ENCODE data around the gene FGA. TPM values are rescaled to one million over a fixed set of nuclear protein-coding genes. Genes with fewer than 3 reads are reported as not detected.

FGA gene
- total RNA-seq, 2 experiments from 2014 or later, result not detected

DNA sequence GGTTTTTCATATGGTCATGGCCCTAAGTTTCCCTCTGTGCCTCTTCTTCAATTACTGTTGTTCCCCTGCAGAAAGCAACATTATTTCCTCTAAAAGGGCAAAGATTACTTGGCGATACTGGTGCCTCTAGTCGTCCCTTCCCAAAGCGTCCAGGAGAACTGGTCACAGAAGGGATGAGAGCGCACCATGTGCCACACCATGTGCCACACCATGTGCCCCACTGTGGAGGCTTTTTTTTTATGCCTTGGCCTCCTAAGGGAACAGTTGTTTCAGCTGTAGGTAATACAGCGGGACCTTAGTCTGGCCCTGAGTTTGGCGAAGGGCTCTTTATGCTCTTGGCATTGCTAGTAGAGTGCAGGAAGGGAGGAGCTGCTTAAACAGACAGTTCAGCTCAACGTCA, 33.5 kb upstream of the FGA start:
- Histone ChIP-seq H3K36me3 (ENCODE audit: insufficient read depth, low read length) (no peaks in the 10 kb centered on the region), H3K9me3 (ENCODE audit: control insufficient read depth in 1 of 2, insufficient read depth in 1 of 2, low read length in 2 of 2) (peaks cover 0 to 6% of the 10 kb centered on the region in 2 experiments), H3K27me3 (ENCODE audit: control insufficient read depth in 1 of 2, insufficient read depth in 2 of 2, low read length in 2 of 2) (peaks cover 15 to 25% of the 10 kb centered on the region in 2 experiments), H3K27ac (ENCODE audit: low read depth in 1 of 2, low read length in 2 of 2) (no peak overlapping the region), H3K4me1 (ENCODE audit: insufficient read depth, low read length) (peaks cover 12% of the 10 kb centered on the region), H3K4me3 (ENCODE audit: low read length) (no peak overlapping the region)
- Mint-ChIP-seq H3K27ac (no peak overlapping the region), H3K9me3 (no peaks in the 10 kb centered on the region), H3K27me3 (peaks cover 30% of the 10 kb centered on the region), H3K36me3 (ENCODE audit: low read depth) (no peaks in the 10 kb centered on the region), H3K4me3 (no peak overlapping the region), H3K4me1 (ENCODE audit: low read depth) (no peaks in the 10 kb centered on the region)
- CTCF ChIA-PET, result interaction anchor here (1.0 kb wide), 1 partner anchor 72 kb away, joined by 3 read pairs; no protein-coding TSS in a partner anchor
- DNase-seq (no peak), ATAC-seq (ENCODE audit: poor library complexity) (no peak)
- intact Hi-C loops (cut with DNase I, micrococcal nuclease), result loop anchor here in 1 of 2 experiments (10.0 kb wide), 1 partner anchor 839 kb away; the partner anchor contains the start of gene SFRP2
- TF ChIP-seq CTCF (IDR thresholded peaks at IDR 0.05), result no peak
- POLR2A ChIA-PET, result no interaction called here

DNA sequence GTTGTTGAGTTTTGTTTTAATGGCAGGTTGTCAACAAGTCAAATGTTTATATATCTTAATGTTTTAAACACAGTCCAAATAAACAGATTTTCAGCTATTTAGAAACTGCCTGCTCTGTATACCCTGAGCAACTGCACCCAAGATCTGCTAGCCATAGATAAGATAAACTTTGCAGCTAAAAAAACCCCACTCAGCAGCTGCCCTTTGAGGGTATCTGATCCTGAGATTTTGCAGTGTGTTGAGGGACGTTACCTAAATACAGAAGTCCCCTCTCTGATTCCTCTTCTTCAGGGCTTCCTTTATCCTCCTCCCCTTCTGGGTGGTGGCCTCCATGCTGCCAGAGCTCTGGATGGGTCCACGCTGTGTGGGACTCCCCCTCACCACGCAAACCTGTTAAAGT, 32.9 kb upstream of the FGA start:
- Mint-ChIP-seq H3K36me3 (ENCODE audit: low read depth) (no peaks in the 10 kb centered on the region), H3K4me3 (no peak overlapping the region), H3K27ac (no peak overlapping the region), H3K4me1 (ENCODE audit: low read depth) (no peaks in the 10 kb centered on the region), H3K27me3 (peaks cover 34% of the 10 kb centered on the region), H3K9me3 (no peaks in the 10 kb centered on the region)
- DNase-seq (no peak), ATAC-seq (ENCODE audit: poor library complexity) (no peak)
- intact Hi-C loops (cut with DNase I, micrococcal nuclease), result loop anchor here in 1 of 2 experiments (10.0 kb wide), 1 partner anchor 839 kb away; the partner anchor contains the start of gene SFRP2
- peaks cover 0 to 6% of the 10 kb centered on the region in 2 experiments for H3K9me3 ChIP-seq (ENCODE audit: control insufficient read depth in 1 of 2, insufficient read depth in 1 of 2, low read length in 2 of 2)
- peaks cover 15 to 22% of the 10 kb centered on the region in 2 experiments for H3K27me3 ChIP-seq (ENCODE audit: control insufficient read depth in 1 of 2, insufficient read depth in 2 of 2, low read length in 2 of 2)
- POLR2A ChIA-PET, result no interaction called here
- no peak for TF ChIP-seq CTCF (IDR thresholded peaks at IDR 0.05)
- H3K27ac ChIP-seq (ENCODE audit: low read depth in 1 of 2, low read length in 2 of 2), result no peak overlapping the region
- H3K36me3 ChIP-seq (ENCODE audit: insufficient read depth, low read length), result no peaks in the 10 kb centered on the region
- no peak overlapping the region for H3K4me3 ChIP-seq (ENCODE audit: low read length)
- CTCF ChIA-PET, result interaction anchor here (1.0 kb wide), 1 partner anchor 71 kb away, joined by 3 read pairs; no protein-coding TSS in a partner anchor
- H3K4me1 ChIP-seq (ENCODE audit: insufficient read depth, low read length), result peaks cover 12% of the 10 kb centered on the region

DNA sequence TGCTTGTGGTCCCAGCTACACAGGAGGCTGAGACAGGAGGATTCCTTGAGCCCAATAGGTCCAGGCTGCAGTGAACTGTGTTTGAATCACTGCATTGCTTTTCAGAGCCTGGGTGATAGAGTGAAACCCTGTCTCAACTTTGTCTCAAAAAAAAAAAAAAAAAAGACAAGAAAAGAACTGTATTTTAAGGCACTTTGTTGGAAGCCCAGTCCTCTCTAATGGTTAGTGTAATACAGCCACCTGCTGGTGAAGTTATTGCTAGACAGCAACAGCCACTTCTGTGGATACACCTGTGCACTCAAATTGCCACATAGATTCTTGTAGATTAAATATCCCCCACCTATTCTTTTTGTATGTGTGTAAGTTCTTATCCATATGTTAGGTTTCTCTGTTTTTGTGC, 32.1 kb upstream of the FGA start:
- Mint-ChIP-seq H3K36me3 (ENCODE audit: low read depth) (no peaks in the 10 kb centered on the region), H3K27me3 (peaks cover 35% of the 10 kb centered on the region), H3K4me3 (no peak overlapping the region), H3K4me1 (ENCODE audit: low read depth) (no peaks in the 10 kb centered on the region), H3K27ac (no peak overlapping the region), H3K9me3 (no peaks in the 10 kb centered on the region)
- Histone ChIP-seq H3K4me3 (ENCODE audit: low read length) (no peak overlapping the region), H3K27me3 (ENCODE audit: control insufficient read depth in 1 of 2, insufficient read depth in 2 of 2, low read length in 2 of 2) (peaks cover 14 to 15% of the 10 kb centered on the region in 2 experiments), H3K9me3 (ENCODE audit: control insufficient read depth in 1 of 2, insufficient read depth in 1 of 2, low read length in 2 of 2) (peaks cover 0 to 6% of the 10 kb centered on the region in 2 experiments), H3K36me3 (ENCODE audit: insufficient read depth, low read length) (no peaks in the 10 kb centered on the region), H3K27ac (ENCODE audit: low read depth in 1 of 2, low read length in 2 of 2) (no peak overlapping the region), H3K4me1 (ENCODE audit: insufficient read depth, low read length) (peaks cover 12% of the 10 kb centered on the region)
- CTCF ChIA-PET, result no interaction called here
- ATAC-seq (ENCODE audit: poor library complexity) (peak; percentile 63), DNase-seq (peak in 4 of 14 experiments; percentile 9 to 61 (median 52))
- intact Hi-C loops (cut with DNase I, micrococcal nuclease), result loop anchor here (1.0 to 10.0 kb wide), 2 partner anchors 70 to 838 kb away; partner anchors contain the start of gene SFRP2 (in 1 of the 2)
- peak; percentile 49 for TF ChIP-seq CTCF (IDR thresholded peaks at IDR 0.05)
- POLR2A ChIA-PET, result no interaction called here
